ENCODE data around the gene VPS13D. TPM values are rescaled to one million over a fixed set of nuclear protein-coding genes. Genes with fewer than 3 reads are reported as not detected.

VPS13D gene
- polyA plus RNA-seq, 3 donors = 3.6 to 20.2 (median 5.1) TPM

DNA sequence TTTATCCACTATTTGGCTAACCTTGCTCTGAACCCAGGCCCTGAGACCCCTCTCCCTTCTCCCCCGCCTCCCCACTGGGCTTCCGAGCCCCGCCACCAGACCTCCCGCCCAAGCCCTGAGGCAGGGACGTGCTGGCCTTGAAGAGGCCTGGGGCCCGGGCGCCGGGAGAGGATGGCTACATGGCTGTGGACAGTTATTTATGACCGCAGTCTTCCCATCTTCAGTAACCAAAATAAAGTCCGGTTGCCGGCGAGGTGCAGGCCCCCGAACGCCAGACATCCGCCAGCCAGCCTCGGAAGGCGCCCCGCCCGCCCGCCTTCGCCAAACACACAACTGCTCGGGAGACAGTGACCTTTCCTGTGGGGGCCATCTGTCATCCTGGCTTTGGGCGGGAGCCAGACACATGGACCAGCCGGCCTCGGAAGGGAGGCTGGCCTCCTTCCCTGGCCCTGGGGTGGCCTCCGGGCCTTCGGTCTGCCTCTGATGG lies 319.2 kb downstream of the VPS13D start:
- H3K4me1 ChIP-seq (ENCODE audit: control insufficient read depth in 1 of 2, insufficient read depth in 2 of 2, low read length in 2 of 2) = no peaks in the 10 kb centered on the region
- Mint-ChIP-seq H3K36me3 (no peaks in the 10 kb centered on the region), H3K4me1 (no peaks in the 10 kb centered on the region), H3K9me3 (peaks cover 0 to 2% (median 0%) of the 10 kb centered on the region in 7 donors), H3K27me3 (ENCODE audit: low read depth in 3 of 3) (peaks cover 0 to 3% (median 2%) of the 10 kb centered on the region in 3 donors), H3K4me3 (no peak overlapping the region), H3K27ac (no peak overlapping the region)
- no peaks in the 10 kb centered on the region for H4K20me1 ChIP-seq (ENCODE audit: insufficient read depth, low read length)
- no peaks in the 10 kb centered on the region for H3K9me3 ChIP-seq (replicated peaks in 1 of 2; ENCODE audit: control insufficient read depth in 1 of 2, insufficient read depth in 1 of 2, low read length in 2 of 2)
- no peak overlapping the region for H2AFZ ChIP-seq (ENCODE audit: insufficient read depth, low read depth, low read length, poor library complexity, severe bottlenecking)
- H3K27ac ChIP-seq (ENCODE audit: low read depth in 1 of 2, low read length in 2 of 2) = no peak overlapping the region
- WGBS (ENCODE audit: insufficient coverage) = 93% methylated on average over 20 of the region's 27 CpGs
- TF ChIP-seq, protein P1, sequence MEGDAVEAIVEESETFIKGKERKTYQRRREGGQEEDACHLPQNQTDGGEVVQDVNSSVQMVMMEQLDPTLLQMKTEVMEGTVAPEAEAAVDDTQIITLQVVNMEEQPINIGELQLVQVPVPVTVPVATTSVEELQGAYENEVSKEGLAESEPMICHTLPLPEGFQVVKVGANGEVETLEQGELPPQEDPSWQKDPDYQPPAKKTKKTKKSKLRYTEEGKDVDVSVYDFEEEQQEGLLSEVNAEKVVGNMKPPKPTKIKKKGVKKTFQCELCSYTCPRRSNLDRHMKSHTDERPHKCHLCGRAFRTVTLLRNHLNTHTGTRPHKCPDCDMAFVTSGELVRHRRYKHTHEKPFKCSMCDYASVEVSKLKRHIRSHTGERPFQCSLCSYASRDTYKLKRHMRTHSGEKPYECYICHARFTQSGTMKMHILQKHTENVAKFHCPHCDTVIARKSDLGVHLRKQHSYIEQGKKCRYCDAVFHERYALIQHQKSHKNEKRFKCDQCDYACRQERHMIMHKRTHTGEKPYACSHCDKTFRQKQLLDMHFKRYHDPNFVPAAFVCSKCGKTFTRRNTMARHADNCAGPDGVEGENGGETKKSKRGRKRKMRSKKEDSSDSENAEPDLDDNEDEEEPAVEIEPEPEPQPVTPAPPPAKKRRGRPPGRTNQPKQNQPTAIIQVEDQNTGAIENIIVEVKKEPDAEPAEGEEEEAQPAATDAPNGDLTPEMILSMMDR (IDR thresholded peaks at IDR 0.05) = no peak
- no peaks in the 10 kb centered on the region for H3K79me2 ChIP-seq (ENCODE audit: insufficient read depth, low read length)
- H3K9ac ChIP-seq (ENCODE audit: insufficient read depth, low read length, poor library complexity, severe bottlenecking) = no peak overlapping the region
- no peaks in the 10 kb centered on the region for H3K36me3 ChIP-seq (replicated peaks in 1 of 2; ENCODE audit: control insufficient read depth in 1 of 2, insufficient read depth in 2 of 2, low read length in 2 of 2)
- no peak overlapping the region for H3K4me3 ChIP-seq (replicated peaks in 1 of 3; ENCODE audit: low read depth in 2 of 3, low read length in 3 of 3)
- no peak overlapping the region for H3K4me2 ChIP-seq (replicated peaks; ENCODE audit: extremely low read depth, low read length, poor library complexity, severe bottlenecking)
- no peak for DNase-seq
- H3K27me3 ChIP-seq (ENCODE audit: control insufficient read depth in 2 of 2, insufficient read depth in 2 of 2, low read length in 2 of 2) = no peaks in the 10 kb centered on the region
- intact Hi-C loops (cut with micrococcal nuclease) = no loop called here

DNA sequence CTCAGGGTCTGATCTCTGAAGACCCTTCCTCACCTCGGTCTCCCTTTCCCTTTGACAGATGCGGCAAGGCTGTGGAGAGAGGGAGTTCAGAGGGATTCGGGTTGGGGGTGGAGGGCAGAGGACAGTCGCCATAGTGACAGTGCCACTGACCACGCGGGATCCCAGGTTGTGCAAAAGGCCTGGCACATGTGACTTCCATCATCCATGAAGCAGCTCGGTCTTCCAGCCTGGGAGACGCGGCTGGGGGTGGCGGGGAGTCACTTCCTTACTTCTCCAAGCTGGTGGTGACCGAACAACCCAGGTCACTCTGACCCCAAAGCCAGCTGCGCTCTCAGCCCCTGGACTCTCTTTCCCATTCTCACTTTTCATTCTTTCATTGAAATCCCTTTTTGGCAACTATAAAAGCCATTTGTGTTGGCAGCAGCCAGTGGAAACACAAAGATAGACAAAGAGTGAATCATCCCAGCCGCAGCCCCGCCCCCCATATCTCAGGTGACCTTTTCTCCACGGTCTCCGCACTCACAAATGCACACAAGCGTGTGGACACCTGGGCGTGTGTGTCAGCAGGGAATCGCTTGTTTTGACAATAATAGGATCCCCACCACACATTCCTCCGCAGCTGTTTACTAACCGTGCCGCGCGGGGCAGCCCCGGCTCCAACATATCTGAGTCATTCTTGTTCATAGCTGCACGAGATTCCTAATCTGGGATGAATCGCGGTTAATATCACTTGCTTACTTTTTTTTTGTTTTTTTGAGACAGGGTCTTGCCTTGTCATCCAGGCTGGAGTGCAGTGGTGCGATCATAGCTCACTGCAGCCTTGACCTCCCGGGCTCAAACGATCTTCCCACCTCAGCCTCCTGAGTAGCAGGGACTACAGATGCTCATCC lies 319.9 kb downstream of the VPS13D start:
- Histone ChIP-seq H3K27ac (ENCODE audit: low read depth in 1 of 2, low read length in 2 of 2) (no peak overlapping the region), H3K4me2 (replicated peaks; ENCODE audit: extremely low read depth, low read length, poor library complexity, severe bottlenecking) (no peak overlapping the region), H3K79me2 (ENCODE audit: insufficient read depth, low read length) (no peaks in the 10 kb centered on the region), H3K27me3 (ENCODE audit: control insufficient read depth in 2 of 2, insufficient read depth in 2 of 2, low read length in 2 of 2) (no peaks in the 10 kb centered on the region), H2AFZ (ENCODE audit: insufficient read depth, low read depth, low read length, poor library complexity, severe bottlenecking) (no peak overlapping the region), H3K4me1 (ENCODE audit: control insufficient read depth in 1 of 2, insufficient read depth in 2 of 2, low read length in 2 of 2) (no peaks in the 10 kb centered on the region), H3K9ac (ENCODE audit: insufficient read depth, low read length, poor library complexity, severe bottlenecking) (no peak overlapping the region), H3K9me3 (replicated peaks in 1 of 2; ENCODE audit: control insufficient read depth in 1 of 2, insufficient read depth in 1 of 2, low read length in 2 of 2) (no peaks in the 10 kb centered on the region), H4K20me1 (ENCODE audit: insufficient read depth, low read length) (no peaks in the 10 kb centered on the region), H3K36me3 (replicated peaks in 1 of 2; ENCODE audit: control insufficient read depth in 1 of 2, insufficient read depth in 2 of 2, low read length in 2 of 2) (no peaks in the 10 kb centered on the region), H3K4me3 (replicated peaks in 1 of 3; ENCODE audit: low read depth in 2 of 3, low read length in 3 of 3) (no peak overlapping the region)
- Mint-ChIP-seq H3K27me3 (ENCODE audit: low read depth in 3 of 3) (peaks cover 0 to 3% (median 2%) of the 10 kb centered on the region in 3 donors), H3K36me3 (no peaks in the 10 kb centered on the region), H3K27ac (peak overlapping the region in 1 of 7 donors; percentile 79), H3K4me3 (no peak overlapping the region), H3K9me3 (peaks cover 0 to 3% (median 0%) of the 10 kb centered on the region in 7 donors), H3K4me1 (no peaks in the 10 kb centered on the region)
- TF ChIP-seq, protein P1 (IDR thresholded peaks at IDR 0.05) = no peak
- intact Hi-C loops (cut with micrococcal nuclease) = no loop called here
- DNase-seq = no peak
- 93% methylated on average over 28 of the region's 31 CpGs for WGBS (ENCODE audit: insufficient coverage)

Data from CD14-positive monocyte (primary cell).